HFFc6 (cell line): ENCODE data around the gene ABHD1. TPM values are rescaled to one million over a fixed set of nuclear protein-coding genes. Genes with fewer than 3 reads are reported as not detected.

Experiments
- DNase-seq: peaks from one replicate; pipeline ENCODE4 v3.0.0-alpha.2; 2018
- H3K27ac Mint-ChIP-seq: 2 replicates; pipeline ENCODE4 v1.8.0; 2020; ENCODE audit warnings: mild to moderate bottlenecking, mixed read lengths
- H3K27me3 Mint-ChIP-seq: 2 replicates; pipeline ENCODE4 v1.8.0; 2021; ENCODE audit warnings: mild to moderate bottlenecking, moderate library complexity, mixed read lengths; ENCODE audit not compliant: insufficient read depth
- H3K36me3 Mint-ChIP-seq: 2 replicates; pipeline ENCODE4 v1.8.0; 2021; ENCODE audit warnings: low read depth, mixed read lengths
- H3K4me1 Mint-ChIP-seq: 2 replicates; pipeline ENCODE4 v1.8.0; 2020; ENCODE audit warnings: low read depth, mixed read lengths
- H3K4me3 Mint-ChIP-seq: 2 replicates; pipeline ENCODE4 v1.8.0; 2020; ENCODE audit warnings: mild to moderate bottlenecking, moderate library complexity, mixed read lengths
- H3K9me3 Mint-ChIP-seq: 2 replicates; pipeline ENCODE4 v1.8.0; 2020; ENCODE audit warnings: mild to moderate bottlenecking, mixed read lengths
- CTCF ChIP-seq: fragments of 200-600 bp; sonication (generic); IDR thresholded peaks from 2 replicates; pipeline ENCODE4 v1.5.0; 2021; ENCODE audit warnings: antibody characterized with exemption, mild to moderate bottlenecking
- total RNA-seq, 6 experiments: library from RNA; stranded (reverse); fragmentation: NEBNext Ultra II Directional; extraction: Animal tissue kit (Norgen Biotek cat#: 25700); gene quantifications; 2 replicates in 1 of 6; 3 replicates in 5 of 6; pipeline ENCODE4 v1.2.3, GENCODE V29; 2021

ABHD1 gene
- total RNA-seq, 6 experiments from 2014 or later: not detected

GRCh38 chr2:27078267-27079194 lies 45.1 kb upstream of the ABHD1 start, which contains the start of gene EMILIN1:
EMILIN1 (plus strand) TSS chr2:27078615; CDS start chr2:27079066, 451 bp downstream.
- H3K27me3 Mint-ChIP-seq: peaks cover 2% of the 10 kb centered on the region; the same call in 1 of the 2 replicates
- TF ChIP-seq CTCF: no peak; the same call in 1 of the 2 replicates
- no peaks in the 10 kb centered on the region for H3K9me3 Mint-ChIP-seq
- DNase-seq: peak; percentile 89
- peak within 1 kb of the TSS; percentile 96 for H3K4me3 Mint-ChIP-seq
- peaks cover 56% of the 10 kb centered on the region for H3K4me1 Mint-ChIP-seq
- peaks cover 12% of the 10 kb centered on the region; the same call in 1 of the 2 replicates for H3K36me3 Mint-ChIP-seq
- H3K27ac Mint-ChIP-seq: peak within 1 kb of the TSS; percentile 96

DNA sequence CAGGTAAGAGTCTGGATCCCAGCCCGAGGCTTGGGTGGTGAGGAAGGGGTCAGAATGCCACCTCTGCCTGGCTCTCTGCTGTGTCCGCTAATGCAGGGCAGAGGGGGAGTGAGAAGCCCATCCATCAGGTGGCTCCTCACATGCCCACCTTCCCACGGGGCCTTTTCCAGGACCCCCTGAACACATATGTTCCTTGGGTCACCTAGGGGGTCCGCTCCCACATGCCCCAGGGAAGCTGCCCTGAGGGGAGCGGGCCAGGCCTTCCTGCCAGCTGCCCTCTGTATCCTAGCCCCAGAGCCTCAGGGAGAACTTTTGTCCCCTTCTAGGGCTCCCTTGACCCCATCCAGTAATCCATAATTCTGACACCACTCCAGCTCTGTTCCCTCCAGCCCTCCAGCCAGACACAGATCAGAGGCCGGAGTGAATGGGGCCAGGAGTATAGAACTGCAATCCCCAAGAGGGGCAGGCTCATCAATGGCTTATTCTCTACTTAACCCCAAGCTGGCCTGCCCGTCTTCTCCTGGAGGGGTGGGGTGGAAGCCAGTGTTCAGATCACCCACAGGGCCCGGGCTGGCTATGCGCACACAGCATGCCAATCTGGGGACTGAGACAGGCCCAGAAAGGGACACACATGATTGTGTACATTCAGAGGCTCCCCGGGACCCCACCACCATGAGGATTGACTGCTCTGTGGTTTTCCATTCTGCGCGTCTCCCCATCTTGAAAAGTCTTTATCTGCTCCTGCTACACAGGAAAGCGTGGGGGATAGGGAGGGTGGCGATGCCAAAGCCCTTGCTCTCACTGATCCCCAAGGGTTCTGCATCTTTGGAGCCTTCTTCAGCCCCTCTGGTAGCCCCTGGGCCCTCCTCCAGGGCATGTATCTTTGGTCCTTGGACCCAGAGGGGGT lies 44.1 kb upstream of the ABHD1 start:
- peak overlapping the region; percentile 96 for H3K4me3 Mint-ChIP-seq
- H3K27ac Mint-ChIP-seq: peak overlapping the region; percentile 73
- no peaks in the 10 kb centered on the region for H3K9me3 Mint-ChIP-seq
- H3K27me3 Mint-ChIP-seq: peaks cover 2% of the 10 kb centered on the region; the same call in 1 of the 2 replicates
- peaks cover 50% of the 10 kb centered on the region for H3K4me1 Mint-ChIP-seq
- no peak for DNase-seq
- TF ChIP-seq CTCF: no peak
- peaks cover 12% of the 10 kb centered on the region; the same call in 1 of the 2 replicates for H3K36me3 Mint-ChIP-seq

- Mint-ChIP-seq H3K27ac (peak overlapping the region; percentile 73), H3K36me3 (peaks cover 12% of the 10 kb centered on the region; the same call in 1 of the 2 replicates), H3K4me3 (peak overlapping the region; percentile 96), H3K9me3 (no peaks in the 10 kb centered on the region), H3K27me3 (peaks cover under 1% of the 10 kb centered on the region; the same call in 1 of the 2 replicates), H3K4me1 (peaks cover 52% of the 10 kb centered on the region)
- DNase-seq: no peak
- no peak for TF ChIP-seq CTCF
These were observed 43.5 kb upstream of the ABHD1 start for GRCh38 chr2:27080140-27080469.

- TF ChIP-seq CTCF: no peak
- no peaks in the 10 kb centered on the region for H3K27me3 Mint-ChIP-seq
- H3K4me1 Mint-ChIP-seq: peaks cover 57% of the 10 kb centered on the region
- H3K4me3 Mint-ChIP-seq: peak overlapping the region; percentile 96
- peak overlapping the region; percentile 75 for H3K27ac Mint-ChIP-seq
- H3K9me3 Mint-ChIP-seq: no peaks in the 10 kb centered on the region
- peaks cover 12% of the 10 kb centered on the region; the same call in 1 of the 2 replicates for H3K36me3 Mint-ChIP-seq
- DNase-seq: no peak
These were observed 43.0 kb upstream of the ABHD1 start for GRCh38 chr2:27080603-27080936.

- Mint-ChIP-seq H3K9me3 (no peaks in the 10 kb centered on the region), H3K36me3 (peaks cover 12% of the 10 kb centered on the region; the same call in 1 of the 2 replicates), H3K27me3 (peaks cover 2% of the 10 kb centered on the region; the same call in 1 of the 2 replicates), H3K4me3 (no peak overlapping the region), H3K27ac (no peak overlapping the region), H3K4me1 (peaks cover 51% of the 10 kb centered on the region)
- no peak for TF ChIP-seq CTCF
- DNase-seq: no peak
These were observed 41.4 kb upstream of the ABHD1 start for GRCh38 chr2:27081984-27082772.
